NCI-H2029 treated with DMSO at 0.1 percent for 48 hours (cell line): ENCODE data around the gene MACO1.
"Not testable (repeated sequence)": the region's sequence is repeated elsewhere in the genome, so short reads cannot be mapped to it uniquely, and the experiment has no call there.

ENCODE experiments used
- DNase-seq: peaks from one replicate; lab custom pipeline; 2025; lab: John Stamatoyannopoulos, UW

Gene MACO1, protein sequence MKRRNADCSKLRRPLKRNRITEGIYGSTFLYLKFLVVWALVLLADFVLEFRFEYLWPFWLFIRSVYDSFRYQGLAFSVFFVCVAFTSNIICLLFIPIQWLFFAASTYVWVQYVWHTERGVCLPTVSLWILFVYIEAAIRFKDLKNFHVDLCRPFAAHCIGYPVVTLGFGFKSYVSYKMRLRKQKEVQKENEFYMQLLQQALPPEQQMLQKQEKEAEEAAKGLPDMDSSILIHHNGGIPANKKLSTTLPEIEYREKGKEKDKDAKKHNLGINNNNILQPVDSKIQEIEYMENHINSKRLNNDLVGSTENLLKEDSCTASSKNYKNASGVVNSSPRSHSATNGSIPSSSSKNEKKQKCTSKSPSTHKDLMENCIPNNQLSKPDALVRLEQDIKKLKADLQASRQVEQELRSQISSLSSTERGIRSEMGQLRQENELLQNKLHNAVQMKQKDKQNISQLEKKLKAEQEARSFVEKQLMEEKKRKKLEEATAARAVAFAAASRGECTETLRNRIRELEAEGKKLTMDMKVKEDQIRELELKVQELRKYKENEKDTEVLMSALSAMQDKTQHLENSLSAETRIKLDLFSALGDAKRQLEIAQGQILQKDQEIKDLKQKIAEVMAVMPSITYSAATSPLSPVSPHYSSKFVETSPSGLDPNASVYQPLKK

GRCh38 chr1:25430073-25430966 is at the start of gene MACO1:
TSS of gene MACO1 (plus strand) at chr1:25430897. CDS start at chr1:25431099, 202 bp downstream.
- peak; percentile 92 for DNase-seq

DNA sequence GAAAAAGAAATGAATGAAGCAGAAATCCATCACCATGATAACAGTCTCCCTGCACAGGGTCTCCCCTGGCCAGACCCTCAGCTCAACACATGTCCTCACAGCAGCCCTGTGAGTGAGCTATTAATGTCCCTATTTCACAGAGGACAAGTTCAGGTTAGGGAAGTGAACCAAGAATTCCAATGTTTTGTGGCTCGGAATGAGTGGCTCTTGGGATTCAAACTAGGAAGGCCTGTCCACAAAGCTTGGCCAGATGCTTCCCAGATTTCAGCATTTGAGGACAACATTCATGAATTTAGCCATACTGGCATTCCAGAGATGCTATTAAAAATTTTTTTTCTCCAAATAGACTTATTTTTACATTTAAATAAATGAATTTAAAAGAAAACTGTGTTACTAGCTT is 48.2 kb upstream of the MACO1 start:
- not testable (repeated sequence) for DNase-seq

GRCh38 chr1:25383090-25383489 is 47.6 kb upstream of the MACO1 start:
- not testable (repeated sequence) for DNase-seq

- DNase-seq = not testable (repeated sequence)
These were observed 46.8 kb upstream of the MACO1 start for GRCh38 chr1:25383875-25384274.

GRCh38 chr1:25387096-25387495 is 43.6 kb upstream of the MACO1 start:
- not testable (repeated sequence) for DNase-seq

DNA sequence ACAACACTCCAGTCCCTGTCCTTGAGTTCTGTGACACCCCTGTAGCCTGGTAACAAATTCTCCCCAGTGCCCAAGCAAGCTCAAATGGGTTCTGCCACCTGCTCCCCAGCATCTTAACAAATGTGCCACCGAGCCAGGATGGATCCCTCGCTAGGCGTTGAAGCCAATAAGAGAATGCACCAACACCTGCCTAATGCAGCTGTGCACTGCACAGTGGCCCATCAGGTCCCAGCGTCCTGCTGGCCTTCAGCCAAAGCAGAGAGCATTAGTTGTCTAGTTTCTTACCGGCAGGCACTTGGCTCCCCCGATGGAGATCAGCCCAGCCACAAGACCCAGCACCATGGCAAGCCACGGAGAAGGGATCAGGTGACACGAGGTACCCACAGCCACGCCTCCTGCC is 42.0 kb upstream of the MACO1 start:
- DNase-seq = peak; percentile 1

- not testable (repeated sequence) for DNase-seq
These were observed 41.0 kb upstream of the MACO1 start for GRCh38 chr1:25389721-25390120.

DNA sequence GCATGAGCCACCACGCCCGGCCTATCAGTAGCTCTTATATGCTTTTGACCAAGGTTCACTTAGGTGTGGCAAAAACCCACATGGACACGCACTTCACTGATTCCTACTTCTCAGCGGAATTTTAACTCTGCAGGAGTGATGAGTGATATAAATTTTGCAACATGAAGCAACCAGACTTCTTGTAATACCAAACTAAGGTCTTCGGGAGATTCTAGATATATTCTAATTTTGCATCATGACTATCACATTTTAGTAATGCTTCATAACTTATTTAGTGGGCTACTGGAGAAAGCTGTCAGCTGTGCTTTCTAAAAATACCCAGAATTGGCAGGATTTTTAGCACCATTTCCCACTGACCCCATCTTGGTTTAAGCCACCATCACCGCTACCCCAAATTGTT is 37.9 kb upstream of the MACO1 start:
- DNase-seq = no peak

DNA sequence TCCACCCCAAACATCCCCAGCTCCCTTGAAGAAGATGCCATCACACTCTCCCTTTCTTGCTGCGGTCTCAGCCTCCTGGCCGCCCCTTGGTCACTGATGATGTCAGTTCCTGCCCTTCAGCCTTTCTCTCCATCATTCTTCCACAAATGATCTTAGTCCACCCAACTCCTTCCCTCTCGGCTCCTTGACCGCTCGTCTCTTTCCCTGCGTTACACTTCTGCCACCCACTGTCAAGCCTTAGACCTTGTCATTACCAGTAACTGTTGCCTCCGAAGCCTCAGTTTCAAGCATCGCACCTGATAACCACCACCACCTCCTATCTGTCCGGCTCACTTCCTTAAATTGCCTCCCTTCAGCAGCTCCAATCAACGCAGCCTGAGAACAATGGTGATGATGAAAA is 33.1 kb upstream of the MACO1 start:
- not testable (repeated sequence) for DNase-seq

GRCh38 chr1:25398079-25398478 is 32.6 kb upstream of the MACO1 start:
- not testable (repeated sequence) for DNase-seq

DNA sequence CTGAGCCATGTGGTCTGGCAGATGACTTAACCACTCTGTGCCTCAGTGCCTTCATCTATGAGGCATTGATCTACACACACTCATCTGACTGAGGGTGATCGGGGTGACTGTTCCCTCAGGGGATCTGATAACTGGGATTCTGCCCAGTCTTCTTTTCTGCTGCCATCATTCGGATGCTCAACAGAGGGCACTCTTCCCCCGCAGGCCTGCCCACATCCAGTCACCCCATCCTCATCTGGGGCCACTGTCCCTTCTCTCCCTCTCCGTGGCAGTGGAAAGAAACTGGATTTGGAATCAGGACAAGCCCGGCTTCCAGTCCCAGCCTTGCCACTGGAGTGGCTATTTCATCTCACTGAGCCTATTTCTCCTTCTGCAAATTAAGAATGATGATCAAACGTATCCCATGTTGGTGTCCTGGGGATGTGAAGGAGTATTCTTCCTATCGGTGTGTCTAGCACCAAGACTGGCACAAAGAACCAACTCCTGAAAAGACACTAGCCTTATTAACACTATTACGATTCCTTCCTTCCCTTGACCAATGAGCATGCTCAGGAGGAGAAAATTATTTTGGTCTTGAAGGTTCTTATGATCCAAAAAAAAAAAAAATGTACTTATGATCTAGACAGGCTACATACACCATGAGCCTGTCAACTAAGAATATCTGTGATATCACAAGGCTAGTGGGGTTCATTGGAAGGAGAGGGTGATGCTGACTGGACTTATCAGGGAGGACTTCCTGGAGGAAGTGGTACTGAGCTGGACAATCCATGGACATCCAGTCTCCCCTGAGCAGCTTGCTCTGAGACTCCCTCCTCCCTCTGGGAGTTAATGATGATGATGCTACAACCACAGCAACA is 27.5 kb upstream of the MACO1 start:
- not testable (repeated sequence) for DNase-seq

DNA sequence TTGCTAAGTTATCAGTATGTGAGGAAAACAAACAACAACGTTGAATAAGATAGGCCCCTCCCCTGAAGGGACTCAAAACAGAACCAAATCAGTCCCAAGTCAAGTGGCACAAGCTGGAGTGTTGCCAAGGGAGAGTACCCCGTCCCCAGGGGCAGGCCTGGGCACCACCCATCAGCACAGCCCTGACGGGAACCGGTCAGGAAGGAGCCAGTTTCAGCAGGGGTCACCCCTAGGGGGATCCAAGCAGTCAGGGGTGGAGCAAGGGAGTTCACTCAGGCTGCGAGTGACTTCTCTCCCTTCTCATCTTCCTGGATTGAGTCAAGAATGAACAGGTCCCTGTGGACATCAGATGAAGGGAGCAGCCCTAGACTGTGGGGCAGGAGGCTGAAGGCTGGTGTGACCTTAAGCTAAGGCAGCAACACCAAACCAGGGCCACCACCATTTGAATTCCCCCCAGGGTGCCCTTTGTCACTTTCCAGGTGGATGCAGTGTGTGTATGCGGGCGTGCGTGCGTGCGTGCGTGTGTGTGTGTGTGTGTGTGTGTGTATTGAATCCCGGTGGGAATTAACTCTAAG is 24.9 kb upstream of the MACO1 start:
- DNase-seq = not testable (repeated sequence)

- DNase-seq = not testable (repeated sequence)
These were observed 20.9 kb upstream of the MACO1 start for GRCh38 chr1:25409641-25410427.

DNA sequence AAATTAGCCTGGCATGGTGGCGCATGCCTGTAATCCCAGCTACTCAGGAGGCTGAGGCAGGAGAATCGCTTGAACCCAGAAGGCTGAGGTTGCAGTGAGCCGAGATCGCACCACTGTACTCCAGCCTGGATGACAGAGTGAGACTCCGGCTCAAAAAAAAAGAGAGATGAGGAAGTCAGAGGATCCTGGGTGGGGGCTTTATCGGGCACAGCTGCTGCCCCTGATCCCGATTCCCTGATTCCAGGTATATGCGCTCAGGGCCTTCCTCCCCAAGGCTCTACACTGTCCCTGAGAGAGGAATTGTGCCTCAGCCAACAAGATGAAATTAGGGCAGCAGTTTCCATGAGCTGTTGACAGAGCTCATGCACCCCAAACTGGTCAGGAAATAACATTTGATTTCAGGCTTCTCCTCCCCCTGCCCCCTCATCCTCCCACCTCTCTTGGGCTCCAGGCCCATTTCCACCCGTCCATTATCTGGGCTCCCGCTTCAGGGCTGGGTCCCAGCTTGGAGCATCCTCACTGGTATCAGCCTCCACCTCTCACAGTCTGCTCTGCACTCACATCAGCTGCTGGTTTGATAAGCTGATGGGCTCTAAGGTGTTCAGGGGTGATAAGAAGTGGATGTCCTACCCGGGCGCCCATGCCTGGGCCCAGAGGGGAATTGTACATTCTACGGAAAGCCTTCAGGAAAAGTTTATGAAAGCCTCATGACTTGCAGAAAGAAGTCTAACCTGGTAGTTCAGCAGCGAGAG is 17.6 kb upstream of the MACO1 start:
- not testable (repeated sequence) for DNase-seq

GRCh38 chr1:25414157-25414556 is 16.5 kb upstream of the MACO1 start:
- DNase-seq = not testable (repeated sequence)

GRCh38 chr1:25414578-25414977 is 16.1 kb upstream of the MACO1 start:
- not testable (repeated sequence) for DNase-seq

DNA sequence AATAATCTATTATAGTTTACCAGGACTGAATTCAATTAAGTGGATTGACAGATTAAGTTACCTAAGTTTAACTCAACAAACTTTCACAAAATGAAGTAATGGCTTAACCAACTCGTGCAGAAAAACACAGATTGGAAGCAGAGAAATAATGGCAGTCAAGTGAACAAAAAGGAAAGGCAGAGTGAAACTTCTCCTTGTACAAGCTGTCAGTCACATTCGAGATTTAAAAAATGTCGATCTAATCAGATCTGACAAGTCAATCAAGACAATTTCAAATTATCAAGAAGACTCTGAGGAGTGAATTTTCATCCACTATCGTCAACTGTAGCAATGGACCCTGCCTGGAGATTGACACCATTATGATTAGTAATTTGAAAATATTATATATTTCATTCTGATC is 13.4 kb upstream of the MACO1 start:
- DNase-seq = not testable (repeated sequence)

DNA sequence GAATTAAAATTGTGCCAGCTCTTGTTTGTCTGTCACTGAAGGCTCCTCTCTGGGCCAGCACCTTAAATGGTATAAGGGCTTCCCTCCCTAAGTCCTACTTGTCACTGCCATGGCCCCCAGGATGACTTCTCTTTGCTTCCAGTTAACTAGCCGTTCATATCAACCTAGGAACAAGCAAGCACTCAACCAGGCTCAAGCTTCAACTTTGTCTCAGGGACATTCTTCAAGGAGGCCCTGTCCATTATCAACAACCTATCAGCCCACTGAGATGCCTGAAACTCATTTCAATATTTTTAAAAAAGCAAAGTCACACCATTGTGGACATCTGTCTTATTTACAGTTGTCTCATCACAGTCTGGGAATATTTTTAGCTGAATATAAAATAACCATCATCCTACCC is 11.4 kb upstream of the MACO1 start:
- DNase-seq = not testable (repeated sequence)

- DNase-seq = not testable (repeated sequence)
These were observed 10.0 kb upstream of the MACO1 start, which contains the start of gene RHCE for GRCh38 chr1:25420715-25421114. TSS of gene RHCE (minus strand) at chr1:25420825. CDS start at chr1:25420786, 39 bp downstream.
